ENCODE results near the gene PXDC1. TPM values are rescaled to one million over a fixed set of nuclear protein-coding genes. Genes with fewer than 3 reads are reported as not detected.

The PXDC1 gene
- 100 to 1,000 TPM in 1 of 4 donors, 10 to 100 TPM in 3; 46.7 to 116 (median 75.9) TPM for total RNA-seq
- polyA plus RNA-seq = 10 to 100 TPM in 1 of 3 donors, 1 to 10 TPM in 2; 9.0 to 22.2 (median 9.1) TPM

- TF ChIP-seq POLR2A (IDR thresholded peaks at IDR 0.05) (no peak), CTCF (IDR thresholded peaks at IDR 0.05) (no peak), EP300 (IDR thresholded peaks at IDR 0.05) (no peak), POLR2AphosphoS5 (IDR thresholded peaks at IDR 0.05) (no peak)
- H3K9me3 ChIP-seq = no peaks in the 10 kb centered on the region
- peak within 1 kb of the TSS; percentile 58 to 98 (median 70) for H3K4me3 ChIP-seq
- H3K27me3 ChIP-seq = no peaks in the 10 kb centered on the region
- intact Hi-C loops (cut with DNase I) = loop anchor here (2.0 to 10.0 kb wide), 2 partner anchors 98 to 384 kb away; partner anchors contain the start of genes ECI2 and FAM50B
- peak within 1 kb of the TSS; percentile 92 to 100 (median 97) for H3K27ac ChIP-seq
- no peak for DNase-seq
- WGBS, 2 donors = 1% methylated on average over 88 of the region's 88 CpGs
- peaks cover 0 to 60% (median 48%) of the 10 kb centered on the region in 4 donors for H3K4me1 ChIP-seq
- H3K36me3 ChIP-seq = no peaks in the 10 kb centered on the region
Observed at GRCh38 chr6:3751077-3751729, at the start of gene PXDC1. Gene PXDC1 (minus strand): TSS chr6:3751713. CDS start chr6:3751531, 182 bp downstream.

GRCh38 chr6:3800850-3801591, 49.5 kb upstream of the PXDC1 start:
- no peaks in the 10 kb centered on the region for H3K36me3 ChIP-seq
- DNase-seq = no peak
- TF ChIP-seq POLR2A (IDR thresholded peaks at IDR 0.05) (no peak), CTCF (IDR thresholded peaks at IDR 0.05) (no peak), POLR2AphosphoS5 (IDR thresholded peaks at IDR 0.05) (no peak), EP300 (IDR thresholded peaks at IDR 0.05) (no peak)
- H3K4me3 ChIP-seq = no peak overlapping the region
- H3K27ac ChIP-seq = peak overlapping the region; percentile 31 to 88 (median 59)
- no peaks in the 10 kb centered on the region for H3K9me3 ChIP-seq
- H3K4me1 ChIP-seq = peaks cover 0 to 50% (median 33%) of the 10 kb centered on the region in 4 donors
- intact Hi-C loops (cut with DNase I) = no loop called here
- WGBS, 2 donors = 77 to 81% methylated on average over 11 of the region's 11 CpGs
- no peaks in the 10 kb centered on the region for H3K27me3 ChIP-seq

GRCh38 chr6:3799719-3800118, 48.2 kb upstream of the PXDC1 start:
- Histone ChIP-seq H3K36me3 (no peaks in the 10 kb centered on the region), H3K27me3 (no peaks in the 10 kb centered on the region), H3K4me1 (peaks cover 0 to 50% (median 33%) of the 10 kb centered on the region in 4 donors), H3K27ac (no peak overlapping the region), H3K9me3 (no peaks in the 10 kb centered on the region), H3K4me3 (no peak overlapping the region)
- no peak for TF ChIP-seq EP300 (IDR thresholded peaks at IDR 0.05)
- no peak for TF ChIP-seq CTCF (IDR thresholded peaks at IDR 0.05)
- no peak for TF ChIP-seq POLR2AphosphoS5 (IDR thresholded peaks at IDR 0.05)
- TF ChIP-seq POLR2A (IDR thresholded peaks at IDR 0.05) = no peak
- 75 to 96% methylated on average over 6 of the region's 6 CpGs for WGBS, 2 donors
- intact Hi-C loops (cut with DNase I) = no loop called here
- DNase-seq = no peak

- no peaks in the 10 kb centered on the region for H3K27me3 ChIP-seq
- intact Hi-C loops (cut with DNase I) = no loop called here
- TF ChIP-seq POLR2AphosphoS5 (IDR thresholded peaks at IDR 0.05) (no peak), EP300 (IDR thresholded peaks at IDR 0.05) (no peak), POLR2A (IDR thresholded peaks at IDR 0.05) (no peak), CTCF (IDR thresholded peaks at IDR 0.05) (no peak)
- no peaks in the 10 kb centered on the region for H3K9me3 ChIP-seq
- peak overlapping the region in 1 of 4 donors; percentile 4 for H3K27ac ChIP-seq
- no peak overlapping the region for H3K4me3 ChIP-seq
- no peak for DNase-seq
- no peaks in the 10 kb centered on the region for H3K36me3 ChIP-seq
- H3K4me1 ChIP-seq = peaks cover 0 to 38% (median 24%) of the 10 kb centered on the region in 4 donors
- 70 to 80% methylated on average over 8 of the region's 8 CpGs for WGBS, 2 donors
Observed at GRCh38 chr6:3798055-3798919, 46.8 kb upstream of the PXDC1 start.
